Panc1 (cell line): ENCODE results near the gene ZSCAN21.

Experiments used
- TF ChIP-seq, protein P1 (sequence below): fragments of 450-650 bp; IDR thresholded peaks from 2 replicates; pipeline ENCODE4 v1.5.1; 2017; ENCODE audit warnings: mild to moderate bottlenecking
- TF ChIP-seq, protein P2 (sequence below), 2 experiments: IDR thresholded peaks; 2 replicates each; pipeline ENCODE4 v1.6.1; 2011 to 2012; ENCODE audit warnings: low read depth in 2 of 2, control low read depth in 1 of 2, low read length in 1 of 2, mild to moderate bottlenecking in 1 of 2, moderate library complexity in 1 of 2; ENCODE audit not compliant: insufficient read depth in 1 of 2

DNA sequence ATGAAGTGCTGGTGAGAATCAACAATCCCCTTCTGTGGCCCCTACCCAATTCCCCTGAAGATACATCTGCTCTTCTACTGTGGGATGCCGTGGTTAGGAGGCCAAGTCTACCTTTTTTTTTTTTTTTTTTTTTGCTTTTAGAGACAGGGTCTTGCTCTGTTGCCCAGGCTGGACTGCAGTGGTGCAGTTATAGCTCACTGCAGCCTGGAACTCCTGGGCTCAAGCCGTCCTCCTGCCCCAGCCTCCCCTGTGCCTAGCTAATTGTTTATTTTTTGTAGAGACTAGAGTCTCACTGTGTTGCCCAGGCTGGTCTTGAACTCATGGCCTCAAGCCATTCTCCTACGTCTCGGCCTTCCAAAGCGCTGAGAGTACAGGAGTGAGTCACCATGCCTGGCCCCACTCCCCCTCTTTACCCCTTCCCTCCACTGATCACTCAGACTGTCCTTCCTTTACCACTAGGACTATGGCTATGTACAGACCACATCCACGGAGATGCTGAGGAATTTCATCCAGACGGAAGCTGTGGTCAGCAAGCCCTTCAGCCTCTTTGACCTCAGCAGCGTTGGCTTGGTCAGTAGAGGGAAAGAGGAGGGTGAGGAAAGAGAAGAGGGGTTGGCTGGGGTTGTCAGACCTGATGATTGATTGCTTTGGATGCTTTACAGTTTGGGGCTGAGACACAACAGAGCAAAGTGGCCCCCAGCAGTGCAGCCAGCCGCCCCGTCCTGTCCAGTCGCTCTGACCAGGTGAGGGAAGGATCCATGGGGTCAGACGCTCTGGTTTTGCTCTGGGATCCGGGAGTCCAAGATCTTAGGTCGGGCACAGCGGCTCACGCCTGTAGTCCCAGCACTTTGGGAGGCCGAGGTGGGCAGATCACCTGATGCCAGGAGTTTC lies 53.6 kb downstream of the ZSCAN21 start:
- TF ChIP-seq, protein P1, sequence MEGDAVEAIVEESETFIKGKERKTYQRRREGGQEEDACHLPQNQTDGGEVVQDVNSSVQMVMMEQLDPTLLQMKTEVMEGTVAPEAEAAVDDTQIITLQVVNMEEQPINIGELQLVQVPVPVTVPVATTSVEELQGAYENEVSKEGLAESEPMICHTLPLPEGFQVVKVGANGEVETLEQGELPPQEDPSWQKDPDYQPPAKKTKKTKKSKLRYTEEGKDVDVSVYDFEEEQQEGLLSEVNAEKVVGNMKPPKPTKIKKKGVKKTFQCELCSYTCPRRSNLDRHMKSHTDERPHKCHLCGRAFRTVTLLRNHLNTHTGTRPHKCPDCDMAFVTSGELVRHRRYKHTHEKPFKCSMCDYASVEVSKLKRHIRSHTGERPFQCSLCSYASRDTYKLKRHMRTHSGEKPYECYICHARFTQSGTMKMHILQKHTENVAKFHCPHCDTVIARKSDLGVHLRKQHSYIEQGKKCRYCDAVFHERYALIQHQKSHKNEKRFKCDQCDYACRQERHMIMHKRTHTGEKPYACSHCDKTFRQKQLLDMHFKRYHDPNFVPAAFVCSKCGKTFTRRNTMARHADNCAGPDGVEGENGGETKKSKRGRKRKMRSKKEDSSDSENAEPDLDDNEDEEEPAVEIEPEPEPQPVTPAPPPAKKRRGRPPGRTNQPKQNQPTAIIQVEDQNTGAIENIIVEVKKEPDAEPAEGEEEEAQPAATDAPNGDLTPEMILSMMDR, result no peak
- TF ChIP-seq, protein P2, sequence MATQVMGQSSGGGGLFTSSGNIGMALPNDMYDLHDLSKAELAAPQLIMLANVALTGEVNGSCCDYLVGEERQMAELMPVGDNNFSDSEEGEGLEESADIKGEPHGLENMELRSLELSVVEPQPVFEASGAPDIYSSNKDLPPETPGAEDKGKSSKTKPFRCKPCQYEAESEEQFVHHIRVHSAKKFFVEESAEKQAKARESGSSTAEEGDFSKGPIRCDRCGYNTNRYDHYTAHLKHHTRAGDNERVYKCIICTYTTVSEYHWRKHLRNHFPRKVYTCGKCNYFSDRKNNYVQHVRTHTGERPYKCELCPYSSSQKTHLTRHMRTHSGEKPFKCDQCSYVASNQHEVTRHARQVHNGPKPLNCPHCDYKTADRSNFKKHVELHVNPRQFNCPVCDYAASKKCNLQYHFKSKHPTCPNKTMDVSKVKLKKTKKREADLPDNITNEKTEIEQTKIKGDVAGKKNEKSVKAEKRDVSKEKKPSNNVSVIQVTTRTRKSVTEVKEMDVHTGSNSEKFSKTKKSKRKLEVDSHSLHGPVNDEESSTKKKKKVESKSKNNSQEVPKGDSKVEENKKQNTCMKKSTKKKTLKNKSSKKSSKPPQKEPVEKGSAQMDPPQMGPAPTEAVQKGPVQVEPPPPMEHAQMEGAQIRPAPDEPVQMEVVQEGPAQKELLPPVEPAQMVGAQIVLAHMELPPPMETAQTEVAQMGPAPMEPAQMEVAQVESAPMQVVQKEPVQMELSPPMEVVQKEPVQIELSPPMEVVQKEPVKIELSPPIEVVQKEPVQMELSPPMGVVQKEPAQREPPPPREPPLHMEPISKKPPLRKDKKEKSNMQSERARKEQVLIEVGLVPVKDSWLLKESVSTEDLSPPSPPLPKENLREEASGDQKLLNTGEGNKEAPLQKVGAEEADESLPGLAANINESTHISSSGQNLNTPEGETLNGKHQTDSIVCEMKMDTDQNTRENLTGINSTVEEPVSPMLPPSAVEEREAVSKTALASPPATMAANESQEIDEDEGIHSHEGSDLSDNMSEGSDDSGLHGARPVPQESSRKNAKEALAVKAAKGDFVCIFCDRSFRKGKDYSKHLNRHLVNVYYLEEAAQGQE (IDR thresholded peaks at IDR 0.05; ENCODE audit: insufficient read depth in 1 of 2, low read depth in 2 of 2, low read length in 1 of 2), result no peak
